ENCODE results near the gene DLGAP3.

DLGAP3 gene

DNA sequence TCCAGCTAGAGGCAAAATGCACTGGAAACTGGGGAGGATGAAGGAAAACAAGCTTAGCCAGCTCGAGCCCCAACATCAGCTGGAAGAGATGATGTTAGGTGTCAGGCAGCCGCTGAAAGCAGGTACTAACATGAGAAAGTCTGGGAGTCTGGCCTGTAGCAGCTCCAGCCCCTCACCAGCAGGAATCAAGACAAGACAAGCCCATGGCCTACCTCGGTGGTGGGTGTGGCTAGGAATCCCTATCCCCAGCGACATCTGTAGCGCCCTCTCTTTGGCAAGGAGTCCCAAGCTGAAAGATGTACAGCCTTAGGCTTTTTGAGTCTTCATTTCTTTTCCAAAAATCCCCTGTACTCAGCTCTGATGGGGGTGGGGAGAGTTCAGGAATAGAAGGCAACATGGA, 2.6 kb downstream of the DLGAP3 start:
- TF ChIP-seq, protein P1, sequence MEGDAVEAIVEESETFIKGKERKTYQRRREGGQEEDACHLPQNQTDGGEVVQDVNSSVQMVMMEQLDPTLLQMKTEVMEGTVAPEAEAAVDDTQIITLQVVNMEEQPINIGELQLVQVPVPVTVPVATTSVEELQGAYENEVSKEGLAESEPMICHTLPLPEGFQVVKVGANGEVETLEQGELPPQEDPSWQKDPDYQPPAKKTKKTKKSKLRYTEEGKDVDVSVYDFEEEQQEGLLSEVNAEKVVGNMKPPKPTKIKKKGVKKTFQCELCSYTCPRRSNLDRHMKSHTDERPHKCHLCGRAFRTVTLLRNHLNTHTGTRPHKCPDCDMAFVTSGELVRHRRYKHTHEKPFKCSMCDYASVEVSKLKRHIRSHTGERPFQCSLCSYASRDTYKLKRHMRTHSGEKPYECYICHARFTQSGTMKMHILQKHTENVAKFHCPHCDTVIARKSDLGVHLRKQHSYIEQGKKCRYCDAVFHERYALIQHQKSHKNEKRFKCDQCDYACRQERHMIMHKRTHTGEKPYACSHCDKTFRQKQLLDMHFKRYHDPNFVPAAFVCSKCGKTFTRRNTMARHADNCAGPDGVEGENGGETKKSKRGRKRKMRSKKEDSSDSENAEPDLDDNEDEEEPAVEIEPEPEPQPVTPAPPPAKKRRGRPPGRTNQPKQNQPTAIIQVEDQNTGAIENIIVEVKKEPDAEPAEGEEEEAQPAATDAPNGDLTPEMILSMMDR (IDR thresholded peaks at IDR 0.05; ENCODE audit: insufficient read depth, low read depth, low read length, missing control alignments) = no peak
- no peak overlapping the region for H3K4me3 ChIP-seq (ENCODE audit: low read depth, low read length)
- no peak for DNase-seq (ENCODE audit: low read depth)

DNA sequence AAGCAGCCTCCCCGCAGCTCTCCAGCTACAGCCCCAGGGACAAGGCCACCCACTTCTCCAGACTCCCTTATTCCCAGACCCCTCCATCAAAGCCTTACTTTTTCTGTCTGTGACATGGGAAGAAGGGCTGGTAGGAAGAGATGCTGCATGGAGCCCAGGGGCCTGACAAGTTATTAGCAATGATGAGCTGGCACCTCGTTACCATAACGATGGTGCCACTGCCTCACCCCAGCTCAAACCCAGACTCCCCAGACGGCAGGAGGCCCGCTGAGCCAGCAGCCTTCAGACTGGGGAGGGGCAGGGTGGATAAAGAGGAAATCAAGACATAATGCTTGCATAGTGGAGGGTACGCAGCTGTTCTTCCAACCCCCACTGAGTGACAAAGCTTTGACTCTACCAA, 3.3 kb downstream of the DLGAP3 start:
- TF ChIP-seq, protein P1 (IDR thresholded peaks at IDR 0.05; ENCODE audit: insufficient read depth, low read depth, low read length, missing control alignments) = no peak
- DNase-seq (ENCODE audit: low read depth) = no peak
- no peak overlapping the region for H3K4me3 ChIP-seq (ENCODE audit: low read depth, low read length)

DNA sequence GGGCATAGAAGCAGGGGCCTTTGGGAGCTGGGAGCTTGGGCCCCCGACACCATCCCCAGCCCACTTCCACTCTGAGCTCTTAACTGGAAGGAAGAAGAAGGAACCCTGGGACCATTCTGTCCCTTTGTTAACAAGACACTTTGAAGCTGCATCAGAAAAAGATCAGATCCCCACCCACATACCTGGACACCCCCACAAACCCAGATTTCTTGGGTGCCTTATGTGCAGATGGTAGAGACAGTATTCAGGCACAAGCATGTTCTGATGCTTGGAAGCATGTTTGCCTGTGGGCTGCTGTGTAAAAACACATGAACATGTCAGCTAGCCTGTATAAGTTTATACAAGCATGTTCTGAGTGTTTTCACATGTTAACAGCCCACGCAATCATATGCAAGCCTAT, 3.7 kb downstream of the DLGAP3 start:
- H3K4me3 ChIP-seq (ENCODE audit: low read depth, low read length) = no peak overlapping the region
- TF ChIP-seq, protein P1 (IDR thresholded peaks at IDR 0.05; ENCODE audit: insufficient read depth, low read depth, low read length, missing control alignments) = no peak
- no peak for DNase-seq (ENCODE audit: low read depth)

DNA sequence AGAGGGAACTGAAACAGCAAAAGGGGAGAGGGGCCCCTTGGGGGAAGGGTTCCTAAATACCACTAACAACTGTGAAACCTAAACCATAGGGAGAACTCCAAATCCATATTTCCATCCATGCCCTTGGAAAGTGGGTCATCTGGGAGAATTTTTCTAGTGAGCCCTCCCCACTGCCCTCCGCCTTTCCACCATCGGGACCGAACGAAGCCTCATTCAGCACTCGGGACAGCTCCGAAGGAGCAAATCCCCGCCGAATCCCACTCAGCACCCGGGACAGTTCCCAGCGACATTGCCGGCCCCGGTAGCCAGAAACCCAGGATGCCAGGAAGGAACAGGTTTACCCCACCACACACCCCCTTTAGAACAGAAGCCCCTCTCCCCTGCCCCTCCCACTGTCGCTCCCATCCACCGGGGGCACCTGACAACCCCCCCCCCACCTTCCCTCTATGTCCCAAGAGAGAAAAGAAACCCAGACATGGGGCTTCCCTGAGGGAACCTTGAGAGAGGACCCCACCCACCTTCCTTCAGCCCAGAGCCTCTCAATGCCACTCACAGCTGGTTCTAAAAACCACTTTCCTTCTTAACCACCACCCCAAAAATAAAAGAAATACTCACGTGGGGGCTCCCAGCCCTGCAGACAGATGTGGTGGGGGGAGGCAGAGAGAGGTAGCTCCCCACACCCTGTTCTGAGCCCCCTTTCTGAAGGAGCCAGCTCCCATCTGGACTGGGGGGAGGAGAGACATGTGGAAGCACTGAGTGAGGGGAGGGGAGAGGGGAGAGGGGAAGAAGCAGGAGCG, 4.5 kb downstream of the DLGAP3 start:
- no peak overlapping the region for H3K4me3 ChIP-seq (ENCODE audit: low read depth, low read length)
- DNase-seq (ENCODE audit: low read depth) = peak; percentile 46
- TF ChIP-seq, protein P1 (IDR thresholded peaks at IDR 0.05; ENCODE audit: insufficient read depth, low read depth, low read length, missing control alignments) = no peak

DNA sequence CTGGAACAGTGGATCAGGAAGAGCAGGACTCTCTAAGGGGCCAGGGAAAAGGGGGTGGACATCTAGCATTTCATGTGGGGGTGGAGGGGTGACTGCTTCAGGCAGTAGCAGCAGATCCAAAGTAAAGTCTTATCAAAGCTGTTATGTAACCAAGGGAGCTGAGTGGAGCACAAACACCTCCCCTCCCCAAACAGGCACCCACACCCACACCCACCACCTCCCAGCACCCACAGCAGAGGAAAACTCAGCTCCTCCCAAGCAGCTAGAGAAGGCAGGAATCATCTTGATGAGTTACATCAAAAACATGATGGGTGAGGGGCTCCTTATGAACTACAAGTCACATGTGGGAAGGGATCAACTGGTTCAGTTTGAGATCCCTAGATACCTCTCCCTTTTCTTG, 6.0 kb downstream of the DLGAP3 start:
- TF ChIP-seq, protein P1 (IDR thresholded peaks at IDR 0.05; ENCODE audit: insufficient read depth, low read depth, low read length, missing control alignments) = no peak
- no peak for DNase-seq (ENCODE audit: low read depth)
- H3K4me3 ChIP-seq (ENCODE audit: low read depth, low read length) = no peak overlapping the region

DNA sequence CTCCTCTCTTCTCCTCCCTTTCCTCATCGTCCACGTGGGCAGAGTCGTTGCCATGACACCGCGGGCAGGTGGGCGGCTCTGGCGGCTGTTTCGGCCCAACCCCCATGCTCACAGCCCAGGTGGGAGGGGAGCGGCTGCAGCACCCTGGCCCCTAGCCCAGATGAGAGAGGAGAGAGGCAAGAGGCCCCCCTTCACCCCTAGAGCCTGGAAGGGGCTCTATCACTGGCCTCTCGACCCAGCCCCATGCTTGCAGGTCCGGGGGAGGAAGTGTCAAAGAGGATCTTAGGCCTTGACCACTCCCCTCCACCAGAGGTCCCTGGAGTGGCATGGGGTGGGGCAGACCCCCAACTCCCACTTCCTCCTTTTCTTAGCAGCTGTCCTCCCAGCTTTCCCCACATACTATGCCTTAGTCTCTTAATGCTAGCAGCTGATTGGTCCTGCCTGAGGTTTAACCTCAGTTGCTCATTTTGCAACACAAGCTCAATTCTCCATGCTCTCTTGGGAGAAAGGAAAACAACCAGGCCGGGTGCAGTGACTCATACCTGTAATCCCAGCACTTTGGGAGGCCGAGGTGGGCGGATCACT, 10.4 kb downstream of the DLGAP3 start:
- peak; percentile 41 for DNase-seq (ENCODE audit: low read depth)
- no peak overlapping the region for H3K4me3 ChIP-seq (ENCODE audit: low read depth, low read length)
- TF ChIP-seq, protein P1 (IDR thresholded peaks at IDR 0.05; ENCODE audit: insufficient read depth, low read depth, low read length, missing control alignments) = no peak

Data from GM12865 (cell line).